Activated CD4-positive, alpha-beta T cell treated with anti-CD3 and anti-CD28 coated beads, Interleukin-2, amount 50 U/mL, for 1 hour (primary cell): ENCODE data around the gene TMEM151A.
A peak's percentile ranks its signal among the peaks of the same experiment; 100 is the strongest.
"Not testable (repeated sequence)": the region's sequence is repeated elsewhere in the genome, so short reads cannot be mapped to it uniquely, and the experiment has no call there.

Experiments used
- DNase-seq: peaks from one replicate; pipeline ENCODE4 v3.0.0-alpha.2; 2020

Gene TMEM151A

DNA sequence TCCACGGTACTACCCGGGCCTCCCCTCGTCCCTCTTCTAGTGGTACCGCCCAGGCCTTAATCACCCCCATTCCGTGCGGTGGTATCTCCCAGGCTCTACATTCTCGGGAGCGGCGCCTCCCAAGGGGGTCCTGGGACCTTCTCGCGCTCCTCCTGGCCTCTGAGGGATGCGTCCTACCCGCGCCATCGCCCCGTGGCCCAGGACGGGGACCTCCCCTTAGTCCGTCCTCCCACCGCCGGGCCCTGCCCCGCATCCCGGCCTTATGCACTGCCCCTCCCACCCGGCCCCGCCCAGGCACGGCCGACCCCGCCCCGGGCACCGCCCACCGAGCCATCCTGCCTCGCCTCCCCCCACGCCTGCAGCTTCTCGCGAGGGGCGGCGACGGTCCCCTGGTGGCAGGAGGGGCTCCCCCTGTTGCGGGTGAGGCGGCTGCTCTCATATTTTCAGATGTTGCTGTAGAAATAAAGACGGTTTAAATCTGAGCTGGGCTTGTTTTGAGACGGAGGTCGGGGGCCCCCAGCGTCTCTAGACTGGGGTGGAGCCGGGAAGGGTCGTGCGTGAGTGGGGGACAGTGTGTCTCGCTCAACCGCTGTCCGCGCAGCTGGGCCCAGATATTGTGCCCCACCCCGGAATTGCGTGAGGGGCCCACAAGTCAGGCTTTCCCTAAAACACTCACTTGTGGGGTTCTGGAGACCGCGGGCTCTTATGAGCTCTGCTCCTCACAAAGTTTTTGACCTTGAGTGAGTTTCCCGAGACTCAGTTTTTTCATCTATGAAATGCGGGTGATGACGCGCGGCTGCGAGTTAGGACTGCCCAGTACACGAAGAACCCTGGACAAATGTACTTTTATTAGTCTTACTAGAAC, 24.1 kb upstream of the TMEM151A start:
- peak; percentile 82 for DNase-seq

DNA sequence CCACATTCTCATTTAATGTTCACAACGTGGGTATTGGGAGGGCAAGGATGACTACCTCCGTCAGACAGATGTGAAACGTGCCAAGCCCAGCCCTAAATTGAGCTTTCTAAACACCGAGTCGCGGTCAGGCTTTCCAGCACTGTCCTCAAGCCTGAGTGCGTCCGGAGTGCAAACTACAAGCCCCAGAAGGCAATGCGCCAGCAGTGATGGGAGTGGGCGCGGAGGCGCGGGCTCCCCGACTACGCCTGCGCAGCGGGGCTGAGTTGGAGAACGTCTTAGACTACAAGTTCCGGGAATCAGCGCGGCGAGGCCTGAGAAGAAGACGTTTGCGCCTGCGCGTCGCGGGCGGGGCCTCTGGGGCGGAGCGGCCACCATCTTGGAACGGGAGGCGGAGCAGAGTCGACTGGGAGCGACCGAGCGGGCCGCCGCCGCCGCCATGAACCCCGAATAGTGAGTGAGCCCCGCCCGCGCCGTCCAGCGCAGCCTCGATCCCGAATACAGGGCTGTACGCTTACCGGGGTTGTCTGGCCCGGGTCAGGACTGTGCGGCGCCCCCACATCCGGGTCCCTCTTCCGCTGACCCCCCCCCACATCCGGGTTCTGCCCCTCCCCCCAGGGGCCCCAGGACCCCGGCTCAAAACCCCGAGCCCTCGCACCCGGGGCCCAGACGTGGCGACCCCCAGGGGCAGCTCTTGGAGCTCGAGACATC, 23.3 kb upstream of the TMEM151A start, which contains the start of gene RAB1B:
Gene RAB1B, plus strand, starts transcription at position 396 of the 708 bp plus-strand sequence. Its CDS starts 41 bp downstream, at position 437.
- DNase-seq: peak; percentile 100

DNA sequence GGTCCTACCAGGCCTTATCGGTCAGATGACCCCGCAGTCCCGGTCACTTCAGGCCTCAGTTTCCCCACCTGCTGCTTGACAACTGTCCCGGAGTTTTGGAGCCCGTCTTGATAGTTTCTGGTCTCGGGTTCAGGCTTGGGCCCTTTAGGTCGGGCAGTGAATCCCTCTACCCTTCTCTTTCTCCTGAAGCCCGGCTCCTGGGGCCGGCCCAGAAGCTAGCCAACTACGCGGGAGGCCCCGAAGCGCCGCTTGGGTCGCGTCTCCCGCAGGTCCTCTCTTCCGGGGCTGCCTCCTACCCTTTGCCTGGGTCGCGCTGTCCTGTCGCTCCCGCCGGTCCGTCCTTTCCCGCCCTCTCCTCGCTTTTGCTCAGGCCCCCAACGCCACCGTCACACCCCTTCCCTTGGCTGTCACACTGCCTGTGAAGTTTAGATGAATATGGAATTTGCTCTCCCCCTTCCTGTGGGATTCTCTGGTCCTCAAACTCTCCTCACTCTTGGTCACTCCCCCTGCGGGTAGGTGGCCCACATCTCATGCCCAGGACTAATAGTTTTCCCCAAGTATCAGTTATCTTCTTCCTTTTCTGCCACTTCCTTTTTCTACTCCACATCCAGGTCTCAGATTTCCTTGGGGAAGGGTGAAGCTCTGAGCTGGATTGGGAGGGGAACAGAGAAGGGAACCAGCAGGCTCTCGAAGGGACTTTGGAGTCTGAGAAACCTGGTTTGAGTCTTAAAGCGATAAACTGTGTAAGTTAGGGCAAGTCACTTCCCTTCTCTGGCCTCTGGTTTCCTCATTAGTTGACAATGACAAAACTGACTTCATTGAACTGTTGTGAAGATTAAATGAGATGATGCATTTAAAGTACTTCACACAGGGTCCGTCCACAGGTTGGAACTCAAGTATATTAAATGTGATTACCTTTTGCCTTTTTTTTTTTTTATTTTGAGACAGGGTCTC, 22.5 kb upstream of the TMEM151A start:
- DNase-seq: no peak

DNA sequence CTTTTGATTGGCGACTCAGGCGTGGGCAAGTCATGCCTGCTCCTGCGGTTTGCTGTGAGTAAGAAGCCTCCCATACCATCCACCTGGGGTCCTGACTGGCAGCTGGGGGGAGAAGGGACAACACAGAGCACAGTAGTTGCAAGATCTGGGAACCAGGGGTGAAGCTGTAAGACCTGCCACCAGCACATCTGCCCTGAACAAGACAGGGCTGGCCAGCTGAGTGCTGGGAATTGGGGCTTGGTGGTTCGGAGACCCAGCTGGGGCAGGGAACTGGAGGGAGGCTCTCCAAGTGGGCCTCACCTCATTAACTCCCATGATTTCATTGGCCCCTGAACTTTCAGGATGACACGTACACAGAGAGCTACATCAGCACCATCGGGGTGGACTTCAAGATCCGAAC, 19.9 kb upstream of the TMEM151A start:
- DNase-seq: no peak

DNA sequence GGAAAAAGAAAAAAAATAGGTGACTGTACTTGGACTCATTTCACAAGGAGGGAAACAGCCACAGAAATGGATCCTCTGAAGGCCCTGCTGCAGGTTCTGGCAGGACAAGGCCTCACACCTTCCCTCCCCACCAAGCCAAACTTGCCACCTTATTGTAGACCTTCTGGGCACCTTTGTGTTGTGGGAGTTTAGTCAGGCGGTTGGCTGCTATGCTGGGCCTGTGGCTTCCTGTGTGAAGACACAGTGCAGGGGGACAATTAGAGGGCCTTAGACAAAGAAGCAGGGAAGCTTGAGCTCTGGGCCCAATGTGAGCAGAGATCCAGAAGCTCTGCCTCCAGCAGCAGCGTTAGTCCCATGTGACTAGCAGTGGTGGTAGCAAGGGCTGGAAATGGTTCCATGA, 19.1 kb upstream of the TMEM151A start:
- no peak for DNase-seq

DNA sequence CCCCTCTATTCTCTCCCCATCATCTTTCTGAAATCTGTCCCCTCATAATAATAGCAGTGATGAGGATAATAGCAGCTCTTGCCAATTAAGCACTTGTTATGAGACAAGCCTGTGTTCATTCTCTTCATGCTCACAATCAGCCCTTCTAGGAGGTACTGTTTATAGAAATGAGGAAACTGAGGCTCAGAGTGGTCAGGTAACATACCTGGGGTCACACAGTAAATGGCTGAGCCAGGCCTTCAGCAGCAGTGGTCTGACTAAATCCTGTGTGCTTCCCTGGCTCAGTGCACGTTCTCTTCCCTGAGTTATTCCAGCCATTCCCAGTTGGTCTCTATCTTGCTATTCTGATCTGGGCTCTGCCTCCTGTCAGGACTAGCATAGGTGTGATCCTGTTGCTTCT, 17.5 kb upstream of the TMEM151A start:
- no peak for DNase-seq

DNA sequence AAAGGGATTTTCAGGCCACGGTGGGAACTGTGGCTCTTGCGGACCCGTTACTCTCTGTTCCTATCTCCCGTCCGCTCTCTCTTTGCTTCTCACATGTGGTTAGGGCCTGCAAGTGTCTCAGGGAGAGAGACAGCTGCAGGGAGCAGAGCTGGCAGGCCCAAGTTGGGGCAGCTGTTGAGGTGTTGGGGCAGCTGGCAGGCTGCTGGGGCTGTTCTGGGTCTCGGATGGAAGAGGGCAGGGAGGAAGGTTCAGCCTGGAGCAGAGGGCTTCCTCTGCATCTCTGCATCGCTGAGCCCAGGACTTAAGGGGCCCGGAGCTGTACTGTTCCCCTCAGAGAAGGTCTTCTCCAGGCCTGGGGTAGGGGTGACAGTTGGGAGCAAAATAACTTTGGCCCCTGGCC, 16.3 kb upstream of the TMEM151A start:
- no peak for DNase-seq

DNA sequence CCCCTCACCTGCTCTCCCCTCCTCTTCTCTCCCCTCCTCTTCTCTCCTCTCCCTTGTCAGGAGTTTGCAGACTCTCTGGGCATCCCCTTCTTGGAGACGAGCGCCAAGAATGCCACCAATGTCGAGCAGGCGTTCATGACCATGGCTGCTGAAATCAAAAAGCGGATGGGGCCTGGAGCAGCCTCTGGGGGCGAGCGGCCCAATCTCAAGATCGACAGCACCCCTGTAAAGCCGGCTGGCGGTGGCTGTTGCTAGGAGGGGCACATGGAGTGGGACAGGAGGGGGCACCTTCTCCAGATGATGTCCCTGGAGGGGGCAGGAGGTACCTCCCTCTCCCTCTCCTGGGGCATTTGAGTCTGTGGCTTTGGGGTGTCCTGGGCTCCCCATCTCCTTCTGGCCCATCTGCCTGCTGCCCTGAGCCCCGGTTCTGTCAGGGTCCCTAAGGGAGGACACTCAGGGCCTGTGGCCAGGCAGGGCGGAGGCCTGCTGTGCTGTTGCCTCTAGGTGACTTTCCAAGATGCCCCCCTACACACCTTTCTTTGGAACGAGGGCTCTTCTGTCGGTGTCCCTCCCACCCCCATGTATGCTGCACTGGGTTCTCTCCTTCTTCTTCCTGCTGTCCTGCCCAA, 15.6 kb upstream of the TMEM151A start:
- DNase-seq: no peak

DNA sequence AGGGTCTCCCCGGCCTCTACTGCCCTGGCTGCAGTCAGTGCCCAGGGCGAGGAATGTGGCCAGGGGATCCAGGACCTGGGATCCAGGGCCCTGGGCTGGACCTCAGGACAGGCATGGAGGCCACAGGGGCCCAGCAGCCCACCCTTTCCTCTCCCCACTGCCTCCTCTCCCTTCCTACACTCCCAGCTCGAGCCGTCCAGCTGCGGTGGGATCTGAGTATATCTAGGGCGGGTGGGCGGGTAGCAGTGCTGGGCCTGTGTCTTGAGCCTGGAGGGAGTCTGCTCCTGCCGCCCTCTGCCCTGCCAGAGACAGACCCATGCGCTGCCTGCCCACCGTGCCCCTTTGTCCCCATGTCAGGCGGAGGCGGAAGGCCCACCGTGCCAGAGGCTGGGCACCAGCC, 15.1 kb upstream of the TMEM151A start:
- DNase-seq: not testable (repeated sequence)

DNA sequence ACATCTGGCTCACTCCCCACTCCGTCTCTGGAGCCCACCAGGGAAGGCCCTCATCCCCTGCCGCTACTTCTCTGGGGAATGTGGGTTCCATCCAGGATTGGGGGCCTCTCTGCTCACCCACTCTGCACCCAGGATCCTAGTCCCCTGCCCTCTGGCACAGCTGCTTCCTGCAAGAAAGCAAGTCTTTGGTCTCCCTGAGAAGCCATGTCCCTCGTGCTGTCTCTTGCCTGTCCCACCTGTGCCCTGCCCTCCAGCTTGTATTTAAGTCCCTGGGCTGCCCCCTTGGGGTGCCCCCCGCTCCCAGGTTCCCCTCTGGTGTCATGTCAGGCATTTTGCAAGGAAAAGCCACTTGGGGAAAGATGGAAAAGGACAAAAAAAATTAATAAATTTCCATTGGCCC, 14.6 kb upstream of the TMEM151A start:
- DNase-seq: not testable (repeated sequence)

DNA sequence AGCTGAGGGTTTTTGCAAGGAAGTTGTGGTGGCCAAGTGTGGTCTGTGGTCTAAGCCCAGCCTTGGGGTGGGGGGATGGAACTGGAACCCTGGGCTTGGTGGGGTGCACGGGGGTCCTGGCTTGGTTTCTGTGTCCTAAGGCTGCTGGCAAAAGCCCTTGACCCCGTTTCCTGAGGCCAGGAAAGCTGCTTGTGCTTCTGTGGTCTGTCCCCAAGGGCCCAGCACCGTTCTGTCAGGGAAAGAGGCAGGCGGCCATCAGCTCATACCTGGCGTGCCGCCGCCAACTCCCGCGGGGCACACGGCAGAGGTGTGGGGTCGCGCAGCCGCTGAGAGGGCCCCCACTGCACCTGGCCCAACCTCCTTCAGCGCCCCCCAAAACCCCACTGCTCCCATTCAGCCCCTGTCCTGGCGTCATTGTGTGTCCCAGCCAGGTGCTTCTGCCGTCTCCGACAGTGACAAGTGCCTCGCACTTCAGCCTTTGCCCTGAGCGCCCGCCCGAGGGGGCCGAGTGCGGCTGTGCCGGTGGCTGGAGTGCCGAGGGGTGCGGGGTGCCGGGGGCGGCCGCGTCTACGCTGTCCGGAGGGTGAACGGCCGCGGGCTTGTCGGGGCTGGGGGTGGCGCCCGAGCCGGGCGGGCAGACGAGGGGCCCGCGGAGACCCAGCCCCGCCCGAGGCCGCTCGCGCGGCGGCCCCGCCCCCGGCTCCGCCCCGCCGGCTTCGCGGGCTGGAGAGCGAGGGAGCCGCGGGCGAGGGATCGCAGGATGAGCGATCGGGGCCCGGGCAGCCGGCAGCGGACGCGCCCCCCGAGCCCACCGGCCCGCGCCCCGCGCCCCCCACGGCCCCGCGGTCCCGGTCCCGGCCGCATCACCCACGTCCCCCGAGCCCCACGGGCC, 14.0 kb upstream of the TMEM151A start, which contains the start of gene CNIH2:
Gene CNIH2, plus strand, starts transcription at position 705 of the 892 bp plus-strand sequence. CDS start 282 bp downstream, outside the sequence.
- peak; percentile 46 for DNase-seq

DNA sequence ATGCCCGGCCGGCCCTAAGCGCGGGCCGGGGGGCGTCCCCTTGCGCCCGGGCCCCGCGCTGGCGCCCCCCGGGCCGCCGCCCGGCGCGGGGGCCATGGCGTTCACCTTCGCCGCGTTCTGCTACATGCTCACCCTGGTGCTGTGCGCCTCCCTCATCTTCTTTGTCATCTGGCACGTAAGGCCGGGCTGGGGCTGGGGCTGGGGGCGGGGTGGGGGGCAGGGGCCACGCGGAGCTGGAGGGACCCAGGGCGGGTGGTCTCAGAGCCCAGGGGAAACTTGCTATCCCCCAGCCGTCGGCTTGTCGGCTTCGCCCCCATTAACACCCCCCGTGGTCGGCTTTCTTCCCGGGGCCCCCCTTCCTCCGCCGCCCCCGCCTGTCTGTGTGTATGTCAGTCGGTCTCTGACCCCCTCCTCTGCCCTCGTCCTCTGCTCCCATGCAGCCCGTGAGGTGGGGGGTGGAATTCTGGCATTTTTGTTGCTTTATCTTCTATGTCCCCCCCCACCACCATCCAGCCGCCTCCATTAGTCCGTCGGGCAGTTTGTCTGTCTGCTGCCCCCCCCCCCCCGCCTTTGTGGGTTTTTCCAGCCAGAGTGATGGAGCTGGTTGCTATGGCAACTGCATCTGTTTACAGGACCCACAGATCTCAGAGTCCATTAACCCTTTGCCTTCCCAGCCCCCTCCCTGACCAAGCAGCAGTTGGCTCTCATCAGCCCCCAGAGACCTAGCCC, 13.2 kb upstream of the TMEM151A start:
- DNase-seq: peak; percentile 34

DNA sequence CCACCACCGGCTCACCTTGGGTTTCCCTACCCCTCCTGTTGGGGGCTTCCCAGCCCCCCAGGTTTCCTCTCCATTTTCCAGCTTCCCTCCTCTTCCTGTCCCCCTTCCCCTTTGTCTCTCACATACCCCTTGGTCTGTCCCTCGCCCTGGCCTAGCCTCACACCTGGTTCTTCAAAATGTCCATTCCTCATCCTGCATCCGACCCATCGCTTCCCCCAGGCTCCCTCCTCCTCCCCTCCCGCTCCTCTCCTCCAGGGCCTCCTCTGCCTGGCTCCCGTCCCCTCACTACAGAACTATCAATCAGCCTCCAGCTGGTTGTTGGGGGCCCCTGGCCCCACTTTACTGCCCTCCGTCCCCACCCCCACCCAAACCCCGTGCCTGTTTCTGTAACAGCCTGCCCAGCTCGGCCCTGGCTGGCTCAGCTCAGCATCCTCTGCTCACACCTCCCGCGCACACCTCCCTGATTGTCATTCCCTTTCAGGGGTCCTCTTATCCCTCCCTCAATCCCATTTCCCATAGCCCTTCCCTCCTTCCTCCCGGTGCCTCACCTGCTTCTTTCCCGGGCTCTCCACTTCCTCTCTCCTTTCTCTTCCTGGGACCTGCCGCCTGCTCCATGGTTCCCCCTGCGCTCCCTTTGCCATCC, 12.5 kb upstream of the TMEM151A start:
- no peak for DNase-seq

DNA sequence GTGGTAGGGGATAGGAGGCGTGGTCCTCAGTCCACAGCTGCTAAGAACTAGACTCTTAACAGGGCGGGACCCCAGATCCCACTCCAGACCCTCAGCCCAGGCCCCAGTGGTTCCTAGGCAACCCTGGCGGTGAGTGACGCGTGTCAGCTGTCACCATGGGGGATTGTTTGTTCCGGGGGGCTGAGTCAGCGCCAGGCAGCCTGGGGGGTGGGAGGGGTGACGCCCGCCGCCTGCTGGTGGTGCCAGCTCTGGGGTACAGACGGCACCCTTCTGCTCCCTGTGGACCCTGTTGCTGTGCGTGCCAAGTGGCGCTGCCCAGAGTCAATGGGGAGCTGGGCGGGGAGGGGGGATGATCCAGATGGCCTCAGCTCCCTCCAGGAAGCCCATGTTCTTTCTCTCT, 11.3 kb upstream of the TMEM151A start:
- DNase-seq: no peak

DNA sequence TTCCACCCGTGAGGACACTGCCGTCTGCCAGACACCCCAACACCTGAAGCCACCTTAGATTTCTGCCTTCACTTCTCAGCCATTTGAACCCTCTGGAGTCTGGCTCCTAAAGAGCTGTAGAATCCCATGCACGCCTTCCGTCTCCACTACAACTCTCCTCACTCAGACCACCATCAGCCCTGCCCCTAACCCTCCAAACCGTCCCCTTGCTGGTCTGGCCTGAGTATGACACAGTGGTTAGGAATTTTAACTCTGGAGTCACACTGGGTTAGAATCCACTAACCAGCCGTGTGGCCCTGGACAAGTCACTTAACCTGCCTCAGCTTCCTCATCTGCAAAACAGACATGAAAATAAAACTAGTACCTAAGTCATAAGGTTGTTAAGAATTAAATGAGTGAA, 10.7 kb upstream of the TMEM151A start:
- DNase-seq: no peak

DNA sequence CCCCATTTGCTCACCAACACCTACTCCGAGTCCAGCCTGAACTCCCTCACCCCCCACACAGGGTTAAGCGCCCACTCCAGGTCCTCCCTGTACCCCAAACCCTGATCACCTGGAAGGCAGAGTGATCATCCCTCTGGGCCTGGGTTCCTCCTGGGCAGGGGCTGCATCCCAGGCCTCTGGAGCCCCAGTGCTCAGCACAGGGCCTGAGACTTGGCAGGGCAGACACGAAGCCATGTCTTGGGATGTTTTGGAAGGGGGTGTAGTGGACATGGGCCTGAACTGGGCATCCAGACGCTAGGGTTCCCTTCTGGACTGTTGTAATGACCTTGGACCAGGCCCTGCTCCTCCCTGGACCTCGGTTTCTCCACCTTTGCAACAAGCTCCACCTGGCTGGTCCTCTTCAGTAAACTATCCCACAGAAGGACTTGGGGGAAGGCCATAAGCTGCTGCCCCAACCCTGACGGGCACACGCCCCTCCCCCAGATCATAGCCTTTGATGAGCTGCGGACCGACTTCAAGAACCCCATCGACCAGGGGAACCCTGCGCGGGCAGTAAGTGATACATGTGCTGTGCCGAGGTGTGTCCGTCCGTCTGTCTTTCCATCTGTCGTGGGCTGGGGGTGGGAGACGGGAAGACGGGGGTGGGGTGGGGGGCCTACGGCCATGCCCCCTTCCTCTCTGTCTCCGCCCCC, 9.8 kb upstream of the TMEM151A start:
- no peak for DNase-seq

DNA sequence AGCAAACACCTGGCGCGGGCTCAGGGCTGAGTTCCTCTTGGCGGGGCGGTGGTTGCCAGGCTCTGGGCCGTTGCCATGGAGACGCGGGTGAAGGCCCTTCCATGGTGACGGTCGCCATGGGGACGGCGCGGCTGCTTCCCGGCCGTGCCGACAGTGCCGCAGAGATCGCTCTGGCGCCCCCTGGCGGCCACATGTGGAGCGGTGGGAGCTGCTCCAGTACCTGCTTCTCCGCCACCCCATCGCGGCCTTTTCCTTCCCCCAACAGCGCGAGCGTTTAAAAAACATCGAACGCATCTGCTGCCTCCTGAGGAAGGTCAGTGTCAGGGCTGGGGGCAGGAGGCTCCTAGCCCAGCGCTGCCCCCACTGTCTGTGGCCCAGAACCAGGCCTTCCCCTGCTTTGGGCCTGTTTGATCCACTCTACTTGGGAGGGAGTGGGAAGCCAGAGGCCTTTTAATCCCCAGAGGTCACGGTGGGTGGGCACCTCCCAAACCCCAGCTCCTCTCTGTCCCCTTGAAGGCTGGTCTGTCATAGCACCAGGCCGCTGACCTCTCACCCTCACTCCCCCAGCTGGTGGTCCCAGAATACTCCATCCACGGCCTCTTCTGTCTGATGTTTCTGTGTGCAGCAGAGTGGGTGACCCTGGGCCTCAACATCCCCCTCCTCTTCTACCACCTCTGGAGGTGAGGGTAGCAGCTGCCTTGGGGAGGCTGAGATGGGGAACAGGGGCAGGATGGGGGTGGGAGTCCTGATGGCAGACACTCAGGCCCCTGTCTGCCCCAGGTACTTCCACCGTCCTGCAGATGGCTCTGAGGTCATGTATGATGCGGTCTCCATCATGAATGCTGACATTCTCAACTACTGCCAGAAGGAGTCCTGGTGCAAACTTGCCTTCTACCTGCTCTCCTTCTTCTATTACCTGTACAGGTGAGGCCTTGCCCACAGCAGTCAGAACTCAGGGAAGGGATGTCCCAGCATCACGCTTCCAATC, 8.9 kb upstream of the TMEM151A start:
- peak; percentile 100 for DNase-seq

DNA sequence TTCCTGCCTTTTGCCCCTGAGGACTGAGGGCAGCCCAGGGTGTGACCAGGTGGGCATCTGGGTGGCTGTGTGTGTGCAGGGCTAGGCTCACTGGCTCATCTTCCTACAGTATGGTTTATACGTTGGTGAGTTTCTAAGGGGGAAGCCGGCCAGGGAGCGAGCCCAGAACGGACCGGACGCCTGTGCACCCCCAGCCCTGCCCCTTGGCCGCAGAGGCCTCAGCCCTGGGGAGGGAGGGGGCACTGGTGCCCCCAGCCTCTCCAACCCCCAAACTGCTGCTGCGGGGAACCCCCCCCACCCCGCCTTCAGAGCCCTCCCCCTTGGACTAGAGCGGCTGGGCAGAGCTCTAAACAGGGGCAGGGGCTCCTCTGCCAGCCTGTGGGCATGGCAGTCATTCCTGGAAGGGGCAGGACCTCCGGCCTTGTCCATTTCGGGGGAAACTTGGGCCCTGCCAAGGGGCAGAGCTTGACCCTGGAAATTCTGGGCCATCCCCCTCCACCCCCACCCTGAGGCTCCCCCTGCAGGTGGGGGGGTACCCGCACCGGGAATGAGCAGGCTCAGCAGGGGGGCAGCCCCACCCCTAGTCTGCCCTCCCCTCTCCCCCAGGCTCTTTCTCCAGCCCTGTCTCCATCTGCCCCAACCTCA, 8.1 kb upstream of the TMEM151A start:
- no peak for DNase-seq
